AG09319 (cell line): ENCODE data around the gene PDE4D.
"Not testable (repeated sequence)": the region's sequence is repeated elsewhere in the genome, so short reads cannot be mapped to it uniquely, and the experiment has no call there.

Source experiments
- DNase-seq: peaks from one replicate; pipeline ENCODE4 v3.0.0-alpha.2; 2010; ENCODE audit warnings: low read depth; ENCODE audit errors: extremely low read depth
- CTCF ChIP-seq: IDR thresholded peaks from 2 replicates; pipeline ENCODE4 v1.5.1; 2011; ENCODE audit warnings: low read depth, mild to moderate bottlenecking, inconsistent platforms, low read length, moderate library complexity

Gene PDE4D

DNA sequence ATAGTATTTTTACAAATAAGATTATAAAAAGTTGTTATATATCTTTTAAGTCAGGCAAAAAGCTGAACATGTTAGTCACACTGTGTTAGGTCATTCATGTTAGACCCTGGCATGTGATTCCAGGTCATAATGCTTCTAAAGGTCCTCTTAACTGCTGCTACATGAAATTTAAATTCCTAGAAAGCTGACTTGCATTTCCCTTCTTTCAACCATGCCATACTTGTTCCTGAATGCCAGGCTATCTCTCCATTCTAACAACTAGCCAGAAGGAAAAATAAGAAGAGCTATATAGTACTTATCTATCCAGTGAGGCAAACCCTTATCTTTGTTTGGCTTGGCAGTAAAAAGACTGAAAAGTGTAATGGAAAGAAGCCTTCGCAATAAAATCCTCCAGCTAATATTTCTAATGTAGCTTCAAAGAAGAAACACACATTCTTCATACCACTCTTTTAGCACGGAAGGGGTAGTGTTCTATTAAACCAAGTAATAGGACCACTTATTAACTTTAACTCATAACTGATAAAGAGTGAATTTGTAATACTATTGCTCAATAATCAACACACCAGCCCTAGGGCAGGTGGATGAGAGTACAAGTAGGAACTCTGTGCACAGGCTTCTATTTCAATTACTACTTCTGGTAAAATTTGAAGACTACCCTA lies 310.2 kb downstream of the PDE4D start:
- no peak for TF ChIP-seq CTCF
- DNase-seq, result no peak

GRCh38 chr5:59582746-59583145 lies 310.8 kb downstream of the PDE4D start:
- DNase-seq, result no peak
- no peak for TF ChIP-seq CTCF

DNA sequence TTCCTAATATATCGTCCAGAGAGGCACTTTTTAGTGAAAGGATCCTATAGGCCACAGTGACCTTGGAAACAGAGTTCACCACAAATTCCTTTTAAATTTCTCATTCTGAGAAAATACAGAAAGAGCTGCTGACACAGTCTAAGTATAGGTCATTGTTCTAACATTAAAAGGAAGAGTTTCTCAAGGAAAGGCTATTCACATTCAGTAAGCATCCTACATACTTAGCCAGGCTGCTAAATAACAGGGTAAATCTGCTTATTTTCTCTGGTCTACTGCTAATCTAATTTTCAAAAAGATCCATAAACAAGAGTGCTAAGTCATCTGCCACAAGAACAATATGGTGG lies 313.7 kb downstream of the PDE4D start:
- no peak for DNase-seq
- TF ChIP-seq CTCF, result no peak

GRCh38 chr5:59579101-59579823 lies 314.3 kb downstream of the PDE4D start:
- DNase-seq, result no peak
- TF ChIP-seq CTCF, result no peak

DNA sequence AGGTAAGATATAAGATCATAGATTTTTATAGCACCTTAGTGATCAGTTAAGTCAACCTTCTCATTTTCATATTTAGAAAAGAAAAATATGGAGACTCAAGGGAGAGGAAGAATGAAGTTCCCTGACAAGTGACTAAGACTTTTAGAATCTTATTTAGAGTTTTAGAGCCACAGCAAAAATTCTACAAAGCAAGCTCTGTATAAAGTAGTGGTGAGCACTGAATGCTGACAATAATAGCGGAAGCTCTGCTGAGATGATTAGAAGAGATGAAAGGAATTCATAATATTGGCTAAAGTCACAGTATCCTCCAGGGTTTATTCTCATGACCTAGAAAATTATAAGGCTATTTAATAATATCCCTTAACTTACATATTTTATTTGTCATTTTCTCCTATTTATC lies 316.0 kb downstream of the PDE4D start:
- no peak for TF ChIP-seq CTCF
- DNase-seq, result no peak

DNA sequence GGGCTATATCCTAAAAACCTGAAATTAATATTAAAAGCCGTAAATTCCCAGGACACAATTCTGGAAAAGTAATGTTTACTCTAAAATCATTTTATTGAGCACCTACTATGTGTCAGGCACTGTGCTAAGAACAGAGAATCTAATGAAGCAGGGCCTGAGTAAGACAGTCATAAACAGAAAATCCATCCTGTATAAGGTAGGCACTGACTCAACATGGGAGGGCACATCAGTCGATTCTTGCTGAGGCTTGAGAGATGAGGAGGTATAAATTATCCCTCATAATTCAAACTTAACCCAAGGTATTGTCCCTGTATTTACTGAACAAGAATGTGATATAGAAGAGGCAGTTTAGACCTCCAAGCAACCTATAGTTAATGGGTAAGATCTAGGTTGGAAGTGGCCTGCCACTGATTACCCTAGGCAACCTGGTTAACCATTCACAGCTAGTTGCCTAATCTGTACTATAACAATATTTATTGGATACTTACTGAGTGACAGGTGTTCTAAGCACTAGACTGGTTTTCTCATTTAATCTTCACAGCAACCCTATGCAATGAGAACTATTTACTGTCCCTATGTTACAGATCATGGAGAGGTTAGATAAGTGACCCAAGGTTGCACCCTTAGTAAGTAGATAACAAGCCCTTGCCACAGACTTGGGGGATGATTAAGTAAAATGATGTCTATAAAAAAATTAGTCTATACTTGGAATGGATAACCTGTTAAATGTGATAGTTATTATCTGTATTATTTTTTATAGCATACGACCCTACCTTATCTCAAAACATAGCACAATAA lies 317.7 kb downstream of the PDE4D start:
- no peak for DNase-seq
- TF ChIP-seq CTCF, result no peak

DNA sequence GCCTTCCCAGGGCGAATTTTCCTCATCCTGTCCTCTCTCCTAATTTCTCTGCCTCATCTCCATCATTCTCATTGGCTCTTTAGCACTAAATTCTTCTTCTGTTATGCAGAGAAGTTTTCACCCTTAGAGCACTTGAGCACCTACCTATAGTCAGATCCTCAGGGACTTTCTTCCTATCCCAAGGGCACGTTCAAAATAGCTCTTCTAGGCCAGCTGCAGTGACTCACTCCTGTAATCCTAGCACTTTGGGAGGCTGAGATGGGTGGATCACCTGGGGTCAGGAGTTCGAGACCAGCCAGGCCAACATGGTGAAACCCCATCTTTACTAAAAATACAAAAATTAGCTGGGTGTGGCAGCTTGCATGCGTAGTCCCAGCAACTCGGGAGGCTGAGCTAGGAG lies 320.0 kb downstream of the PDE4D start:
- DNase-seq, result not testable (repeated sequence)
